Measurements from ENCODE around the gene PDE11A. TPM values are rescaled to one million over a fixed set of nuclear protein-coding genes. Genes with fewer than 3 reads are reported as not detected.
"Not testable (repeated sequence)": the region's sequence is repeated elsewhere in the genome, so short reads cannot be mapped to it uniquely, and the experiment has no call there.

PDE11A gene
- total RNA-seq, 1 donor from 2014 or later: not detected

DNA sequence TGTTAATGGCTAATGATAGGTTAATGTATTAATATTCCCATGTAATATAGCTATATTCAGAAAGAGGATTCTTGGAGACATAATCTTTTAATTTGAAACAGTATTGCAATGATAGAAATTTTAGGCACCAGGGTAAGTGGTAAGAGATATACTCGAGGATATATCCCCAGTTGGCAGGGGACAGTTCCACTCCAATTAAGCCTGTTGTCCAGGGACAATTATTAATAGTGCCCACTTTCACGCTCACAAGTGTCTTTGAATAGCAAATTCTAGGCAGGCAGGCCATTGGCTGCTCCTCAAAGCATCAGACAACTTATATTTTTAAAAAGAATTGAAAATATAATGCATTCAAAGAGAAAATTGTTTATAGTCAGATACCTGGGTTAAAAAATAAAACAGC lies 190.7 kb downstream of the PDE11A start:
- ATAC-seq: no peak

GRCh38 chr2:177881008-177881747 lies 191.4 kb downstream of the PDE11A start:
- ATAC-seq: no peak

- ATAC-seq: no peak
Observed at GRCh38 chr2:177880285-177880684, 192.3 kb downstream of the PDE11A start.

GRCh38 chr2:177876950-177877349 lies 195.6 kb downstream of the PDE11A start:
- ATAC-seq: no peak

DNA sequence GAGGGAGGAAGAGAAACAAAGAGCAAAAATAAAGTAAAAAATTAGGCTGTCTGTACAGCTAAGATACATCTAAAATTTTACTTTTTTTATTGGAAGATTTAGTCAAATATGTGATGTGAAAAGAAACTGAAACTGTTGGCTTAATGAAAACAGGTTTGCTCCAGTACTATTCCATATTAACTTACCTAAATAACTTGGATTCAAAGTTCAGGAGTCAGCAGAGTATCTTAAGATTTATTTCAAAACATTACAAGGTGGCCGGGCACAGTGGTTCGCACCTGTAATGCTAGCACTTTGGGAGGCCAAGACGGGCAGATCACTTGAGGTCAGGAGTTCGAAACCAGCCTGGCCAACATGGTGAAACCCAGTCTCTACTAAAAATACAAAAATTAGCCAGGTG lies 197.9 kb downstream of the PDE11A start:
- ATAC-seq: no peak

- ATAC-seq: no peak
Observed at GRCh38 chr2:177873915-177874314, 198.7 kb downstream of the PDE11A start.

DNA sequence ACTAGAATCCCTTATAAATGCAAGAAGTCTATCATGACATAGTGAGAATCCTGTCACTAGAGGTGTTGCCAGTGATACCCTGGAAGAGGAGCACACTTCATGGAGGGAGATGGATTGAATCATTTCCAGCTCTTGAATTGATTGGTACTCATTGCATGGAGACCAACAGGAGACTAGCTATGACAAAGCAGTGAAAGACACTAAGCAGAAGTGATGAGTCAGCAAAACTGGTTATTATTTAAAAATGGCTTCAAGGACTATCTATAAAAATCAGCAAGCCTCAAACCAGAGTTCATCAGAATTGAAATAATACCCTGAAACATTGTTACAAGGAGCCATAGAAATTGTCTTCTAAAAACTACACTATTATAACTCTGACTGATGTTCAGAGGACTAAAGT lies 200.3 kb downstream of the PDE11A start:
- ATAC-seq: no peak

GRCh38 chr2:177869912-177870311 lies 202.7 kb downstream of the PDE11A start:
- ATAC-seq: no peak

DNA sequence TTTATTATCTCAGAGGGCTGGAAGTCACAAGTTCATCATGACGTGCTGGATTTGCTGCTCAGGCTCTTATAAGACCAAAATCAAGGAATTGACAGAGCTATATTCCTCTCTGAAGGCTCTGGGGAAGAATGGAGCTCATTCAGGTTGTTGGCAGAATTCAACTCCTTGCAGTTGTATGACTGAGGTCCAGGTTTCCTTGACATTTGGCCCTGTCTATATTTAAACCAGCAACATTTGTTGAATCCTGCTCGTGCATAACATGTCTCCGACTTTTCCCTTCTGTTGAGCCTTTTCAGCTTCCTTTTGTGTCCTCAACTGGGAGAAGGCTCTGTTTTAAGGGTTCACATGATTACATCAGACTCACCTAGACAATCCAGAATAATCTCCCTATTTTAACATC lies 203.4 kb downstream of the PDE11A start:
- ATAC-seq: no peak

GRCh38 chr2:177868806-177869205 lies 203.8 kb downstream of the PDE11A start:
- ATAC-seq: no peak

- ATAC-seq: no peak
Observed at GRCh38 chr2:177857538-177857937, 215.0 kb downstream of the PDE11A start.

GRCh38 chr2:177852389-177852788 lies 220.2 kb downstream of the PDE11A start:
- no peak for ATAC-seq

GRCh38 chr2:177843188-177843587 lies 229.4 kb downstream of the PDE11A start:
- ATAC-seq: no peak

DNA sequence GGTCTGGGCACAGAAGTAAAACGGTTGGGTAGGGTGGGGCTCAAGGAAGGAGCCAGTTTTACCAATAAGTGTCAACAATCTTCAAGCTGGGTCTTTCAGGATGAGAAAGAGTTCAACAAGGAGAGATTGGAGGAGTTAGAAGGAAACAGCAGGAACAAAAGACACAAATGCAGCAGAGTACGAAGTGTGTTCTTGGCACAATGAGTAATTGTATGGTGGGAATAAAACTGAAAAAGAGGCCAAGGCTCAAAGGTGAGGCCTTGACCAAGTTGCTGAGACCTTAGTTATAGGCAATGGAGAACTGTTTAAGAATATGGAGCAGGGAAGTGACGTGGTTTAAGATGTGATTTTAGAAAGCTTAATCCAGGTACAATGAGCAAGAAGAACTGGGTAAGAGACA lies 230.3 kb downstream of the PDE11A start:
- ATAC-seq: no peak

GRCh38 chr2:177835418-177836204 lies 237.0 kb downstream of the PDE11A start:
- not testable (repeated sequence) for ATAC-seq

DNA sequence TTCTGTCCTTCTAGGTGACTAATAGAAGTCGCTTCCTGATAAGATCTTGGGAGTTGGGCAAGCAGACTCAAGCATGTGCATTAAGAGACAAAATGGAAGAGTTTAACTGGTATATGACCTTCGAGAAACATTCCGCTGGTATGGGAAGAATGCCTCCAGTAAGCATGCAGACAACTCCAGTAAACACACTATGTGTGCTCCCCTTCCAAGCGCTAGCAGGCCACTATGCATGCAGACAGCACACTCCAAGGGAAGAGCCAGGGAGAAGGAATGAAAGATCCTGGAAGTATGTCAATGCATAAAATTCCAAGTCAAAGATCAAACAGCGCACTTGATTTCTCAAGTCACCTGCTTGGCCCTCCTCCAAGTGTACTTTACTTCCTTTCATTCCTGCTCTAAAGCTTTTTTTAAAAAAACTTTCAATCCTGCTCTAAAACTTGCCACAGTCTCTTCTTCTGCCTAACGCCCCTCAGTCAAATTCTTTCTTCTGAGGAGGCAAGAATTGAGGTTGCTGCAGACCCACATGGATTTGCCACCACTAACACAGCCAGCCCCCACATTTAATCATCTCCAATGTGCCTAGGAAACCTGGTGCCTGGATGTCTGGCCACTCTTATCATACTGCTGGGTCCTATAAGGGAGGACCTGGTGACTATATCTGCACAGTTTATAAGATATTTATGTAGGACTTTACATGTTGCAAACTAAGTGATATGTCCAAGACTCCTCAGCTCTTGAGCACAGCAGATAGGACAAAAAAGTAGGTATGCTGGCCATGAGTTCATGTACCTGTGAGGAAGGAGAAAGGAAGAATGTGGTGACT lies 239.8 kb downstream of the PDE11A start:
- no peak for ATAC-seq

GRCh38 chr2:177830881-177831386 lies 241.6 kb downstream of the PDE11A start:
- ATAC-seq: no peak

- ATAC-seq: no peak
Observed at GRCh38 chr2:177828557-177828956, 244.0 kb downstream of the PDE11A start.

DNA sequence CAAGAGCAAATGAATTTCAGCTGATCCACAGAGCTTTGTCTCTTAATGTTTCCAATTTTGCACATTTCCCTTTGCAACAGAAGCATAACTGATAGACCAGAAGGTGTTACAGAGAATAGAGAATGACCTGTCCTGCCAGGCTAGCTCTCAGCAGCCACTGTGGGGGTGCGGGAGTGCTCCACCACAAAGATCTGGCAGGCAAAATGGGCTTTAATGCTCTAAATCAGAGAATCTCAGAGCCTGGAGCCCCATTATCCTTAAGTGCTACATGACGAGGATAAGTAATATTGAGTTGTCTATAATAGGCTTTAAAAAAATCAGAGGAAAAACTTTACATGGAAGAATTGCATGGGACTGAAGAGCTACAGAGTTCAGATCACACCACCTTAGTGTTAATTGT lies 245.7 kb downstream of the PDE11A start:
- ATAC-seq: no peak

DNA sequence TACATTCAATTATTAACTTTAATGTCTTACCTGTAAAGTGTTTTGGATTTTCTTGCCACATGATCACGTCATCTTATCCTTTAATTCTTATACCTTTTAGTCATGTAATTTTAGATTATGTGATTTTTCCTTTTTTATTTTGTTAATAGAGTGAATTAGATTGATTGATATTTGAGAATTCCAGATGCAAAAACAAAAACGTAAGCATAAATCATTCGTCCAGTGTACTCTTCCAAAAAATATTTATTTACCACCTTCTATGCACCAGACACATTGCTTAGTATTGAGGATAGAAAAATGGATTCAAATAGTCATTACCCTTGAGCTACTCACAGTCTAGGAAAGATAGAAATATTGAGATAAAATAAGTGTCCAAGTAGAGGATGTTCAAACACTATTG lies 249.6 kb downstream of the PDE11A start:
- no peak for ATAC-seq

- ATAC-seq: no peak
Observed at GRCh38 chr2:177818412-177818811, 254.2 kb downstream of the PDE11A start.

- ATAC-seq: no peak
Observed at GRCh38 chr2:177817300-177817699, 255.3 kb downstream of the PDE11A start.

DNA sequence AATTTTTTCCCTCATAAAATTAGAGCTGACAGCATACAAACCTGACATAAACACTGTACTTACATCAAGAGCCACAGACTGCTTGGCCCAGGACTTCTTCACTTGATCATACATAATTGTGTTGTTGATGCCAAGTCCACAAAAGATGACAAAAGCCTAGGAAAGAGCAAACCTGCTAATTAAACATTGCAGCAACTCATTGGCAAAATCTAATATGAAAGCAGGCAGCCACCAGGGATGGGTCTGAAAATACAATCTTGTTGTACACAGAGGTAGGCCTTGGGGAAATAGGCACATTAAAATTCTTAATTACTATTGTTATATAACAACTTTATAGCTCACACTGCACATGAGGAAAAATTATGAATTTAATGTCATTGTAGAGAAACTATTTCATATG lies 255.8 kb downstream of the PDE11A start:
- ATAC-seq: no peak

All from esophagus mucosa (tissue), 1 donor.